MM.1S (cell line): ENCODE results near the gene PCLO.

Experiments
- EZH2phosphoT487 ChIP-seq: fragments of 300-600 bp; sonication (generic); IDR thresholded peaks from 2 replicates; pipeline ENCODE4 v1.6.1; 2018; ENCODE audit warnings: antibody characterized with exemption, low read length
- TF ChIP-seq, protein P1 (sequence below): fragments of 300-600 bp; sonication (generic); IDR thresholded peaks from 2 replicates; pipeline ENCODE4 v1.5.1; 2016; ENCODE audit warnings: antibody characterized with exemption, low read length, mixed read lengths

DNA sequence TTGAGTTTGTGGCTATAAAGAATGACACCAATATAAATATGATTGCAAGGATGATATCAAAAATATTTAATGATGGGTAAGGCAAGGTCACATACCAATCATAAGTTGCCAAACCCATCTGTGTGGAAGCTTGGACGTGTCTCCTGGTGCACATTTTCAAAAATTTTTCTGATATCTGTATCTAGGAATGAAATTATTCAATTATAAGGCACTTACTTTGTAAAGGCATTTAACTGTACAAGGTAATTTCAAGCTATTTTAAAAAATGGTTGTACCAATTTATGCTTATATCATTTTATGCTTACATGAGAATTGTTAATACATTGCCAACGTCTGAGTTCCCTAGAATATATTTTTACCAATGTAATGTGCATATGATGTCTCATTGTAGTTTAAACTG, 412.7 kb downstream of the PCLO start:
- TF ChIP-seq EZH2phosphoT487 = no peak
- TF ChIP-seq, protein P1, sequence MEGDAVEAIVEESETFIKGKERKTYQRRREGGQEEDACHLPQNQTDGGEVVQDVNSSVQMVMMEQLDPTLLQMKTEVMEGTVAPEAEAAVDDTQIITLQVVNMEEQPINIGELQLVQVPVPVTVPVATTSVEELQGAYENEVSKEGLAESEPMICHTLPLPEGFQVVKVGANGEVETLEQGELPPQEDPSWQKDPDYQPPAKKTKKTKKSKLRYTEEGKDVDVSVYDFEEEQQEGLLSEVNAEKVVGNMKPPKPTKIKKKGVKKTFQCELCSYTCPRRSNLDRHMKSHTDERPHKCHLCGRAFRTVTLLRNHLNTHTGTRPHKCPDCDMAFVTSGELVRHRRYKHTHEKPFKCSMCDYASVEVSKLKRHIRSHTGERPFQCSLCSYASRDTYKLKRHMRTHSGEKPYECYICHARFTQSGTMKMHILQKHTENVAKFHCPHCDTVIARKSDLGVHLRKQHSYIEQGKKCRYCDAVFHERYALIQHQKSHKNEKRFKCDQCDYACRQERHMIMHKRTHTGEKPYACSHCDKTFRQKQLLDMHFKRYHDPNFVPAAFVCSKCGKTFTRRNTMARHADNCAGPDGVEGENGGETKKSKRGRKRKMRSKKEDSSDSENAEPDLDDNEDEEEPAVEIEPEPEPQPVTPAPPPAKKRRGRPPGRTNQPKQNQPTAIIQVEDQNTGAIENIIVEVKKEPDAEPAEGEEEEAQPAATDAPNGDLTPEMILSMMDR = no peak
